Testis (tissue), 3 donors: Measurements from ENCODE around the gene NUP85. TPM values are rescaled to one million over a fixed set of nuclear protein-coding genes. Genes with fewer than 3 reads are reported as not detected.

Experiments
- DNase-seq: peaks from one replicate; pipeline ENCODE4 v3.0.0-alpha.2; 2019
- H3K27ac ChIP-seq, 2 donors: fragments of 200-600 bp; sonication (generic); one replicate each; pipeline ENCODE4 v1.5.1; 2019
- H3K27me3 ChIP-seq: fragments of 200-600 bp; sonication (generic); one replicate; pipeline ENCODE4 v1.5.1; 2019
- H3K36me3 ChIP-seq: fragments of 200-600 bp; sonication (generic); one replicate; pipeline ENCODE4 v1.5.1; 2017; ENCODE audit warnings: low read depth; ENCODE audit errors: missing control alignments
- H3K4me1 ChIP-seq: fragments of 200-600 bp; sonication (generic); one replicate; pipeline ENCODE4 v1.5.1; 2019
- H3K4me3 ChIP-seq, 2 donors: fragments of 200-600 bp; sonication (generic); one replicate each; pipeline ENCODE4 v1.5.1; 2017 to 2019
- H3K9me3 ChIP-seq: fragments of 200-600 bp; sonication (generic); one replicate; pipeline ENCODE4 v1.5.1; 2017
- CTCF ChIP-seq, 3 experiments: fragments of 450-650 bp in 2 of 3; fragments of 200-600 bp in 1 of 3; sonication (generic) in 1 of 3; IDR thresholded peaks; one replicate each; pipeline ENCODE4 v1.5.1; 2016 to 2019; ENCODE audit warnings: antibody characterized with exemption in 3 of 3, mild to moderate bottlenecking in 2 of 3, moderate library complexity in 1 of 3
- POLR2A ChIP-seq: fragments of 450-650 bp; IDR thresholded peaks from one replicate; pipeline ENCODE4 v1.6.1; 2017; ENCODE audit warnings: antibody characterized with exemption, mild to moderate bottlenecking, moderate library complexity
- WGBS, 2 donors: methylation state at CpG; one replicate each; pipeline ENCODE4 v1.1.5; 2018; 5-methylcytosine and 5-hydroxymethylcytosine counted together
- intact Hi-C: fragments of 100-400 bp; cut with DNase I; formaldehyde crosslinking; loops from one replicate; pipeline ENCODE4 v1.15.1; 2023; ENCODE audit warnings: low total_unique reads
- polyA plus RNA-seq: library from polyadenylated mRNA; stranded (reverse); fragments of 350-450 nt; fragmentation: Illumina TruSeq; extraction: RNeasy Lipid Tissue Mini Kit (QIAGEN cat#74804); gene quantifications from one replicate; pipeline ENCODE4 v1.2.3, GENCODE V29; 2014; ENCODE audit warnings: low read depth, low replicate concordance; ENCODE audit not compliant: insufficient read depth
- total RNA-seq, 2 donors: library from RNA; depleted of rRNA; stranded (reverse); fragments of >200 nt; gene quantifications; one replicate each; pipeline ENCODE4 v1.2.3, GENCODE V29; 2016

The NUP85 gene
- total and polyA plus RNA-seq, 3 donors from 2014 or later = 52.6 to 76.1 (median 57.8) TPM

GRCh38 chr17:75209061-75209460 is 3.6 kb downstream of the NUP85 start:
- 72 to 82% methylated on average over 3 of the region's 3 CpGs for WGBS, 2 donors
- no peak for DNase-seq
- intact Hi-C loops = loop anchor here (10.0 kb wide), 1 partner anchor 94 kb away; no protein-coding TSS in a partner anchor
- Histone ChIP-seq H3K9me3 (no peaks in the 10 kb centered on the region), H3K4me3 (no peak overlapping the region), H3K27ac (no peak overlapping the region), H3K4me1 (peaks cover 7% of the 10 kb centered on the region), H3K36me3 (no peaks in the 10 kb centered on the region), H3K27me3 (no peaks in the 10 kb centered on the region)
- TF ChIP-seq POLR2A (no peak), CTCF (IDR thresholded peaks at IDR 0.05) (no peak)

- Histone ChIP-seq H3K27ac (no peak overlapping the region), H3K4me3 (no peak overlapping the region), H3K36me3 (no peaks in the 10 kb centered on the region), H3K4me1 (no peaks in the 10 kb centered on the region), H3K27me3 (no peaks in the 10 kb centered on the region), H3K9me3 (no peaks in the 10 kb centered on the region)
- 94 to 96% methylated on average over 6 of the region's 6 CpGs for WGBS, 2 donors
- intact Hi-C loops = no loop called here
- DNase-seq = no peak
- no peak for TF ChIP-seq POLR2A
- TF ChIP-seq CTCF (IDR thresholded peaks at IDR 0.05) = no peak
These were observed 12.7 kb downstream of the NUP85 start for GRCh38 chr17:75218131-75218530.

- 87 to 96% methylated on average over 3 of the region's 3 CpGs for WGBS, 2 donors
- TF ChIP-seq CTCF (IDR thresholded peaks at IDR 0.05) = no peak
- no peak for TF ChIP-seq POLR2A
- no peaks in the 10 kb centered on the region for H3K36me3 ChIP-seq
- no peaks in the 10 kb centered on the region for H3K27me3 ChIP-seq
- H3K27ac ChIP-seq = no peak overlapping the region
- H3K4me3 ChIP-seq = no peak overlapping the region
- H3K4me1 ChIP-seq = no peaks in the 10 kb centered on the region
- intact Hi-C loops = no loop called here
- DNase-seq = no peak
- H3K9me3 ChIP-seq = no peaks in the 10 kb centered on the region
These were observed 14.3 kb downstream of the NUP85 start for GRCh38 chr17:75219815-75220214.

GRCh38 chr17:75225016-75225415 is 19.5 kb downstream of the NUP85 start:
- intact Hi-C loops = no loop called here
- Histone ChIP-seq H3K4me1 (no peaks in the 10 kb centered on the region), H3K9me3 (no peaks in the 10 kb centered on the region), H3K4me3 (no peak overlapping the region), H3K27ac (no peak overlapping the region), H3K27me3 (no peaks in the 10 kb centered on the region), H3K36me3 (no peaks in the 10 kb centered on the region)
- 75% methylated on average over 13 to 14 of the region's 14 CpGs for WGBS, 2 donors
- TF ChIP-seq CTCF (IDR thresholded peaks at IDR 0.05) (no peak), POLR2A (no peak)
- DNase-seq = no peak

- Histone ChIP-seq H3K4me3 (no peak overlapping the region), H3K27me3 (no peaks in the 10 kb centered on the region), H3K27ac (no peak overlapping the region), H3K36me3 (no peaks in the 10 kb centered on the region), H3K9me3 (no peaks in the 10 kb centered on the region), H3K4me1 (no peaks in the 10 kb centered on the region)
- intact Hi-C loops = no loop called here
- DNase-seq = no peak
- TF ChIP-seq POLR2A = no peak
- no peak for TF ChIP-seq CTCF (IDR thresholded peaks at IDR 0.05)
- 88 to 92% methylated on average over 5 of the region's 5 CpGs for WGBS, 2 donors
These were observed 22.2 kb downstream of the NUP85 start for GRCh38 chr17:75227729-75228128.
